ENCODE results near the gene MAPKAPK5. TPM values are rescaled to one million over a fixed set of nuclear protein-coding genes. Genes with fewer than 3 reads are reported as not detected.
"Not testable (repeated sequence)": the region's sequence is repeated elsewhere in the genome, so short reads cannot be mapped to it uniquely, and the experiment has no call there.

MAPKAPK5 gene
- total RNA-seq, 3 donors from 2014 or later (not counting 1 experiment from before 2014, with no cell fraction given) = 54.8 to 64.9 (median 63.5) TPM

DNA sequence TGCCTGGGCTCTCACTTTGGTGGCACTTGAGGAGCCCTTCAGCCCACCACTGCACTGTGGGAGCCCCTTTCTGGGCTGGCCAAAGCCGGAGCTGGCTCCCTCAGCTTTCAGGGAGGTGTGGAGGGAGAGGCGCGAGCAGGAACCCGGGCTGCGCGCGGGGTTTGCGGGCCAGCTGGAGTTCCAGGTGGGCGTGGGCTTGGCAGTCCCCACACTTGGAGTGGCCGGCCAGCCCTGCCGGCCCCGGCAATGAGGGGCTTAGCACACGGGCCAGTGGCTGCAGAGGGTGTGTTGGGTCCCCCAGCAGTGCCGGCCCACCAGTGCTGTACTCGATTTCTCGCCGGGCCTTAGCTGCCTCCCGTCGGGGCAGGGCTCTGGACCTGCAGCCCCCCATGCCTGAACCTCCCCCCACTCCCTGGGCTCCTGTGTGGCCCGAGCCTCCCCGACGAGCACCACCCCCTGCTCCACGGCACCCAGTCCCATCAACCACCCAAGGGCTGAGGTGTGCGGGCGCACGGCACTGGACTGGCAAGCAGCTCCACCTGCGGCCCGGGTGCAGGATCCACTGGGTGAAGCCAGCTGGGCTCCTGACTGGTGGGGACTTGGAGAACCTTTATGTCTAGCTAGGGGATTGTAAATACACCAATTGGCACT lies 6.4 kb upstream of the MAPKAPK5 start:
- peaks cover 10 to 13% of the 10 kb centered on the region in 2 donors for H3K4me1 Mint-ChIP-seq
- H3K27me3 ChIP-seq (ENCODE audit: control insufficient read depth, insufficient read depth, low read length); H3K36me3 ChIP-seq (ENCODE audit: control insufficient read depth, insufficient read depth, low read length); DNase-seq; H3K4me3 ChIP-seq (ENCODE audit: low read length); H3K27ac ChIP-seq (ENCODE audit: low read length); H3K9me3 Mint-ChIP-seq; H3K36me3 Mint-ChIP-seq; intact Hi-C loops (cut with micrococcal nuclease); H3K4me3 Mint-ChIP-seq; H3K9me3 ChIP-seq (ENCODE audit: control insufficient read depth, insufficient read depth, low read length); ATAC-seq; H3K27ac Mint-ChIP-seq: not testable (repeated sequence)
- peaks cover 12% of the 10 kb centered on the region for H3K4me1 ChIP-seq (ENCODE audit: control insufficient read depth, insufficient read depth, low read length)
- peaks cover 8 to 10% of the 10 kb centered on the region in 2 donors for H3K27me3 Mint-ChIP-seq (ENCODE audit: low read depth in 2 of 2)
- 92% methylated on average over 26 of the region's 28 CpGs for WGBS (ENCODE audit: insufficient coverage)

DNA sequence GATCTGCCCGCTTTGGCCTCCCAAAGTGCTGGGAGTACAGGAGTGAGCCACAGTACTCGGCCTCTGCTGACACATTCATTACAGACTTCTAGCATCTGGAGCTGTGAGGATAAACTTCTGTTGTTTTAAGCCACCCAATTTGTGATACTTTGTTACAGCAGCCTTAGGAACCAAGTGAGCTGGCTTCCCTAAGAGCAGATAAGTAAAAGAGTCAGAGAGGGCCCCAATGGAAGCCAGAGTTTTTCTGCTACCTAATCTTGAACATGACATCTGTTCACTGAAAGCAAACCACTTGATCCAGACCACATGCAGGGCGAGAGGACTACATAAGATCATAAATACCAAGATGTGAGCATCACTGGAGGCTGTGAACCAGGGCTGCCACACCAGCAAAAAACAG lies 3.7 kb upstream of the MAPKAPK5 start:
- 92% methylated on average over 3 of the region's 3 CpGs for WGBS (ENCODE audit: insufficient coverage)
- peaks cover 31 to 34% of the 10 kb centered on the region in 2 donors for H3K4me1 Mint-ChIP-seq

DNA sequence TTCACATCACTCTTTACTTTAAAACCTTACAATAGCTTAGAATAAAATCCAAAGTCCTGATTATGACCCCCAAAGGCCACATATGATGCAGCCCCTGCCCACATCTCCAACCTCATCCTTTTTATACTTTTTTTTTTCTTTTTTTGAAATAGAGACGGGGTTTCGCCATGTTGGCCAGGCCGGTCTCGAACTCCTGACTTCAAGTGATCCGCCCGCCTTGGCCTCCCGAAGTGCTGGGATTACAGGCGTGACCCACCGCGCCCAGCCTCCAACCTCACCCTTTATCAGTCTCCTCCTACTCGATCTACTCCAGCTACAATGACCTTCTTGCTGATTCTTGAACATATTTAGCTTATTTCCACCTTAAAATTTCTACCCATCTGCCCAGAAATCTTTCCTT lies 1.2 kb upstream of the MAPKAPK5 start:
- peak overlapping the region; percentile 94 for H3K4me3 Mint-ChIP-seq

More for the DNA sequence above, 3.7 kb upstream of the MAPKAPK5 start:
- ATAC-seq (no peak), DNase-seq (no peak)
- H3K4me1 ChIP-seq (ENCODE audit: control insufficient read depth, insufficient read depth, low read length) = peaks cover 22% of the 10 kb centered on the region
- Mint-ChIP-seq H3K27me3 (ENCODE audit: low read depth in 2 of 2) (peaks cover 3 to 8% of the 10 kb centered on the region in 2 donors), H3K36me3 (no peaks in the 10 kb centered on the region), H3K9me3 (no peaks in the 10 kb centered on the region), H3K4me3 (peak overlapping the region; percentile 41), H3K27ac (no peak overlapping the region)
- peaks cover 9% of the 10 kb centered on the region for H3K36me3 ChIP-seq (ENCODE audit: control insufficient read depth, insufficient read depth, low read length)
- H3K4me3 ChIP-seq (ENCODE audit: low read length) = no peak overlapping the region
- H3K27ac ChIP-seq (ENCODE audit: low read length) = no peak overlapping the region
- TF ChIP-seq, protein P1, sequence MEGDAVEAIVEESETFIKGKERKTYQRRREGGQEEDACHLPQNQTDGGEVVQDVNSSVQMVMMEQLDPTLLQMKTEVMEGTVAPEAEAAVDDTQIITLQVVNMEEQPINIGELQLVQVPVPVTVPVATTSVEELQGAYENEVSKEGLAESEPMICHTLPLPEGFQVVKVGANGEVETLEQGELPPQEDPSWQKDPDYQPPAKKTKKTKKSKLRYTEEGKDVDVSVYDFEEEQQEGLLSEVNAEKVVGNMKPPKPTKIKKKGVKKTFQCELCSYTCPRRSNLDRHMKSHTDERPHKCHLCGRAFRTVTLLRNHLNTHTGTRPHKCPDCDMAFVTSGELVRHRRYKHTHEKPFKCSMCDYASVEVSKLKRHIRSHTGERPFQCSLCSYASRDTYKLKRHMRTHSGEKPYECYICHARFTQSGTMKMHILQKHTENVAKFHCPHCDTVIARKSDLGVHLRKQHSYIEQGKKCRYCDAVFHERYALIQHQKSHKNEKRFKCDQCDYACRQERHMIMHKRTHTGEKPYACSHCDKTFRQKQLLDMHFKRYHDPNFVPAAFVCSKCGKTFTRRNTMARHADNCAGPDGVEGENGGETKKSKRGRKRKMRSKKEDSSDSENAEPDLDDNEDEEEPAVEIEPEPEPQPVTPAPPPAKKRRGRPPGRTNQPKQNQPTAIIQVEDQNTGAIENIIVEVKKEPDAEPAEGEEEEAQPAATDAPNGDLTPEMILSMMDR (IDR thresholded peaks at IDR 0.05) = no peak
- no peaks in the 10 kb centered on the region for H3K27me3 ChIP-seq (ENCODE audit: control insufficient read depth, insufficient read depth, low read length)
- intact Hi-C loops (cut with micrococcal nuclease) = no loop called here
- H3K9me3 ChIP-seq (ENCODE audit: control insufficient read depth, insufficient read depth, low read length) = no peaks in the 10 kb centered on the region

DNA sequence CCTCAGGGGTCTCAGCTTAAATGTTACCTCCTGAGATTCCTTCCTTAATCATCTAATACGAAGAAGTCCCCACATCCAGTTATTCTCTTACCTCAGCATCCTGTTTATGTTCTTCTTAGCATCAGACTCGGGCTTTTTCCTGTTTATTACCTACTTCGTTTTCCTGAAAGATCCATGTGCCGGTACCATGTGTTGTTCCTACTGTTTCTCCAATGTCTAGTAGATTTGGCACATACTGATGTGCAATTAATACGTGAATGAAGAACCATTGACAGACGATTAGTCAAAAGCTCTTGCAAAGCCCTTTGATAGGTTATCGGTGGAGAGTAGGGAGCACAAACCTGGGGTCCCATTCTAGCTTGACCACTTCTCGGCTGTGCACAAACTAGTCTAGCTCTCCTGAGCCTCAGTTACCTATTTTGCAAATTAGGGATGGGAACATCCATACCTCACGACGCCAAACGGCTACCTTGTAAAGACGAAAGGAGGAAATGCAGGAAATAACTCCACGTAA lies 735 bp upstream of the MAPKAPK5 start:
- H3K4me3 ChIP-seq (ENCODE audit: low read length) = peak overlapping the region; percentile 71
- TF ChIP-seq, protein P1 (IDR thresholded peaks at IDR 0.05) = no peak
- H3K27ac Mint-ChIP-seq = peak overlapping the region; percentile 98 to 99
- no peak for DNase-seq
- no peaks in the 10 kb centered on the region for H3K36me3 Mint-ChIP-seq
- H3K27me3 Mint-ChIP-seq (ENCODE audit: low read depth in 2 of 2) = no peaks in the 10 kb centered on the region
- 0% methylated on average over 13 of the region's 13 CpGs for WGBS (ENCODE audit: insufficient coverage)
- peak overlapping the region; percentile 94 for H3K4me3 Mint-ChIP-seq
- no peaks in the 10 kb centered on the region for H3K9me3 ChIP-seq (ENCODE audit: control insufficient read depth, insufficient read depth, low read length)
- no peak for ATAC-seq
- peak overlapping the region; percentile 85 for H3K27ac ChIP-seq (ENCODE audit: low read length)
- intact Hi-C loops (cut with micrococcal nuclease) = no loop called here
- H3K4me1 Mint-ChIP-seq = peaks cover 39 to 44% of the 10 kb centered on the region in 2 donors
- peaks cover 33% of the 10 kb centered on the region for H3K4me1 ChIP-seq (ENCODE audit: control insufficient read depth, insufficient read depth, low read length)
- no peaks in the 10 kb centered on the region for H3K27me3 ChIP-seq (ENCODE audit: control insufficient read depth, insufficient read depth, low read length)
- no peaks in the 10 kb centered on the region for H3K9me3 Mint-ChIP-seq
- H3K36me3 ChIP-seq (ENCODE audit: control insufficient read depth, insufficient read depth, low read length) = peaks cover 9% of the 10 kb centered on the region

More for the DNA sequence above, 1.2 kb upstream of the MAPKAPK5 start:
- H3K4me1 ChIP-seq (ENCODE audit: control insufficient read depth, insufficient read depth, low read length) = peaks cover 33% of the 10 kb centered on the region
- peak overlapping the region; percentile 98 to 99 for H3K27ac Mint-ChIP-seq
- H3K36me3 ChIP-seq (ENCODE audit: control insufficient read depth, insufficient read depth, low read length) = peaks cover 9% of the 10 kb centered on the region
- peak overlapping the region; percentile 85 for H3K27ac ChIP-seq (ENCODE audit: low read length)
- no peaks in the 10 kb centered on the region for H3K9me3 Mint-ChIP-seq
- no peaks in the 10 kb centered on the region for H3K9me3 ChIP-seq (ENCODE audit: control insufficient read depth, insufficient read depth, low read length)
- 46% methylated on average over 11 of the region's 11 CpGs for WGBS (ENCODE audit: insufficient coverage)
- H3K4me1 Mint-ChIP-seq = peaks cover 39 to 44% of the 10 kb centered on the region in 2 donors
- no peak for DNase-seq
- H3K36me3 Mint-ChIP-seq = no peaks in the 10 kb centered on the region
- no peaks in the 10 kb centered on the region for H3K27me3 Mint-ChIP-seq (ENCODE audit: low read depth in 2 of 2)
- intact Hi-C loops (cut with micrococcal nuclease) = no loop called here
- H3K27me3 ChIP-seq (ENCODE audit: control insufficient read depth, insufficient read depth, low read length) = no peaks in the 10 kb centered on the region
- ATAC-seq = no peak
- H3K4me3 ChIP-seq (ENCODE audit: low read length) = peak overlapping the region; percentile 71
- TF ChIP-seq, protein P1 (IDR thresholded peaks at IDR 0.05) = no peak
